Activated naive CD4-positive, alpha-beta T cell treated with anti-CD3 and anti-CD28 coated beads, Interleukin-2, amount 50 U/mL, for 24 hours (primary cell): Measurements from ENCODE around the gene TTC9C.
A peak's percentile ranks its signal among the peaks of the same experiment; 100 is the strongest.
"Not testable (repeated sequence)": the region's sequence is repeated elsewhere in the genome, so short reads cannot be mapped to it uniquely, and the experiment has no call there.

Experiments
- H3K27ac Mint-ChIP-seq: one replicate; pipeline ENCODE4 v1.8.0; 2021; ENCODE audit warnings: mild to moderate bottlenecking, mixed read lengths
- H3K27me3 Mint-ChIP-seq: one replicate; pipeline ENCODE4 v1.8.0; 2021; ENCODE audit warnings: mixed read lengths
- H3K36me3 Mint-ChIP-seq: one replicate; pipeline ENCODE4 v1.8.0; 2021; ENCODE audit warnings: mixed read lengths
- H3K4me1 Mint-ChIP-seq: one replicate; pipeline ENCODE4 v1.8.0; 2021; ENCODE audit warnings: mixed read lengths
- H3K4me3 Mint-ChIP-seq: one replicate; pipeline ENCODE4 v1.8.0; 2021; ENCODE audit warnings: mild to moderate bottlenecking, mixed read lengths
- H3K9me3 Mint-ChIP-seq: one replicate; pipeline ENCODE4 v1.8.0; 2021; ENCODE audit warnings: mixed read lengths

The TTC9C gene

DNA sequence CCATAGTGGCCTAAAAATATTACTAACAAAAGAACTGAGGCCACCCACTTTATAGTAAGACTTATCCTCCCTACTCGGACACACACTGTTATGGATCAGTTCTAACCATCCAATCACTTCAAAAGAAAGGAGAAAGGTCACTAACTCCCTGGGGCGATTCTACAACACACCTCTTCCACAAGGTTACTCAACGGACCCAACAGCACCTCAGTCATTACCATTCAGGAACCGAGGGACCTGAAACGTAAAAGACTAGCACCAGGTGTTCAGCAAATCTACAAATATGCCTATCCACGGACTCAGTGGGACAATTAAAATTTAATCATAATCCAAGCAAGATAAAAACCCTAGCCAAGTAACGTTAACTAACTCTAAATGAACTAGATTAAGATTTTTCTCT, 2.6 kb upstream of the TTC9C start:
- Mint-ChIP-seq H3K4me1 (peaks cover 57% of the 10 kb centered on the region), H3K27ac (peak overlapping the region; percentile 93), H3K4me3 (peak overlapping the region; percentile 97), H3K9me3 (no peaks in the 10 kb centered on the region), H3K36me3 (peaks cover 33% of the 10 kb centered on the region), H3K27me3 (no peaks in the 10 kb centered on the region)

DNA sequence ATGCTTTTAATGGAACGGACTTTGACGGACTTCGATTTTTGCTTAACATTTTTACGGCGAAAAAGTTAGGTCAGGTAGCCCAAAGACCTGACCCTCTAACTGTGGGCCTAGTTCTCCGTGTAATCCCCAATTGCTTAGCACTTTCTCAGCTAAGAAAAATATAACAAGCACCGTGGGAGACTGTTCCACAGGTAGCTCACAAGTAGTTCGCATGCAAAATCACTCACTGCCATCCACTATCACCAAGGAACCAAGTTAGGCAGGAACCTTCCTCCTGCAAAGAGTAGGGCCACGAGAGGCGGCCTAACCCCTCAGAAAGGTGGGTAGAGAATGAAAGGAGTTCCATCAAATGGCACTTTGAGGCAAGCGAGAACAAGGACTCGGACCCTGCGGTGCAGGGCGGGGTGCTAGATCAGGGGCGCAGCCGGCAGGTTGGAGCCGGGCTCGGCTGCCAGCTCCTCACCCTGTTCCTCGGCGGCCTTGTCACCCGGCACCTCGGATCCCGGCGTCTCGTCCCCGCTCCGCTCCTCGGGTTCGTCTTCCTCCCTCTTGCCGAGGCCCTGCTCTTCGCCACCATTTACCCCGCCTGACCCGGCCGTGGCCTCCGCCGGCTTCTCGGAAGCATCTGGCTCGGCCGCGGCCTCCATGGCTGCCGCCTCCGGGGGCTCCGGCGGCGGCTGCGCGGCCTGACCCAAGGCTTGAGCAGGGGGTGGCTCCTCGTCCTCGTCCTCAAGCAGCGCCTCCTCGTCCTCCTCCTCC, 2.0 kb upstream of the TTC9C start:
- H3K4me1 Mint-ChIP-seq, result peaks cover 56% of the 10 kb centered on the region
- H3K27ac Mint-ChIP-seq, result peak overlapping the region; percentile 93
- peaks cover 27% of the 10 kb centered on the region for H3K36me3 Mint-ChIP-seq
- peak overlapping the region; percentile 97 for H3K4me3 Mint-ChIP-seq
- H3K9me3 Mint-ChIP-seq, result no peaks in the 10 kb centered on the region
- H3K27me3 Mint-ChIP-seq, result no peaks in the 10 kb centered on the region

DNA sequence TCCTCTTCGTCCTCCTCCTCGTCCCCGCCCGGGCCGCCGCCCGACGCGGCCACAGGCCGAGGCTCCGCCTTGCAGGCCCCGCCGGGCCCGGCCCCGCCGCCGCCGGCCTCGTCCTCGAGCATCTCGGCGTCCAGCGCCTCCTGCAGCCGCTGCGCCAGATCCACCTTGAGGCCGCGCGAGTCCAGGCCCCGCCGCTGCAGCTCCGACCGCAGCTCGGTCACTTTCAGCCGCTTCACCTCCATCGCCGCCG, 1.4 kb upstream of the TTC9C start:
- H3K36me3 Mint-ChIP-seq, result peaks cover 27% of the 10 kb centered on the region
- H3K4me1 Mint-ChIP-seq, result peaks cover 54% of the 10 kb centered on the region
- H3K27ac Mint-ChIP-seq, result peak overlapping the region; percentile 97
- H3K4me3 Mint-ChIP-seq, result peak overlapping the region; percentile 97
- H3K27me3 Mint-ChIP-seq, result no peaks in the 10 kb centered on the region
- H3K9me3 Mint-ChIP-seq, result no peaks in the 10 kb centered on the region

DNA sequence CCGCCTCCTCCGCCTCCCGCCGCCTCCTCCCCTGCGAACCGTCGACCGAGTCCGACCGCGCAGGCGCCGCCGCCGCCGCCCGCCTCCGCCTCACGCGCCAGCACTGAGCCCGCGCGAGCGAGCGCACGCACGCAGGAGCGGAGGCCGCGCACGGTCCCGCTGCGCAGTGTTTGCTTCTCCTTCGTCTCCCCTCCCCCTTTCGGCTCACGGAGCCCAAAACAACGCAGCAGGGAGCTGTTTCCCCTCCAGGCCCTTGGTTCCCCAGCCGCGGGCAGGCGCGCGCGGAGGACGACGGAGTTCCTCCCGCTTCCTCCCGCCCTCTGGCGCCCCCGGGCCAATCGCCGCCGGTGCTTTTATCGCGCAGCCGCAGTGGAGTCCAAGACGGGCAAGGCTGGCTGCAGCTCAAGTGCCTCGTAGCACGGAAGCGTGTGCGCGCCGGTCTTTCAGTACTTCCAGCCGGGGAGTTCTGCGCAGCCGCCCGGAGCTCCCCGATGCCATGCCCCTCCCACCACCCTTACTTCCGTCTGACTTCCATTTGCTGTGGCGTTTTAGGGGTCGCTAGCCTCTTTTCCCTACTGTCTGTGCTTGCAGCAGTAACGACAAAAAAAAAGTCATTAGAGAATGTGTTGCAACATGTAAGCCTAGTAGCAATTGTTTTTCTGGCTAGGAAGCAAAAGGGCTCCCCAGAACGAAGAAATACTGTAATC, 968 bp upstream of the TTC9C start, which contains the start of gene HNRNPUL2:
Gene HNRNPUL2, minus strand, starts transcription at position 293 of the 707 bp plus-strand sequence. CDS start 301 bp downstream, outside the sequence.
- peaks cover 25% of the 10 kb centered on the region for H3K36me3 Mint-ChIP-seq
- H3K4me1 Mint-ChIP-seq, result peaks cover 49% of the 10 kb centered on the region
- H3K4me3 Mint-ChIP-seq, result peak within 1 kb of the TSS; percentile 97
- H3K27me3 Mint-ChIP-seq, result no peaks in the 10 kb centered on the region
- H3K27ac Mint-ChIP-seq, result peak within 1 kb of the TSS; percentile 97
- no peaks in the 10 kb centered on the region for H3K9me3 Mint-ChIP-seq

- H3K4me1 Mint-ChIP-seq, result peaks cover 45% of the 10 kb centered on the region
- H3K27me3 Mint-ChIP-seq, result no peaks in the 10 kb centered on the region
- H3K36me3 Mint-ChIP-seq, result peaks cover 21% of the 10 kb centered on the region
- no peaks in the 10 kb centered on the region for H3K9me3 Mint-ChIP-seq
- H3K27ac Mint-ChIP-seq, result peak overlapping the region; percentile 97
- peak overlapping the region; percentile 97 for H3K4me3 Mint-ChIP-seq
Measured at GRCh38 chr11:62727872-62728170, 465 bp upstream of the TTC9C start.

- Mint-ChIP-seq H3K4me1 (peaks cover 33% of the 10 kb centered on the region), H3K4me3 (peak overlapping the region; percentile 97), H3K36me3 (peaks cover 15% of the 10 kb centered on the region), H3K27ac (peak overlapping the region; percentile 76)
- not testable (repeated sequence) for H3K9me3 Mint-ChIP-seq, H3K27me3 Mint-ChIP-seq
Measured at GRCh38 chr11:62730076-62730475, 1.8 kb downstream of the TTC9C start.

DNA sequence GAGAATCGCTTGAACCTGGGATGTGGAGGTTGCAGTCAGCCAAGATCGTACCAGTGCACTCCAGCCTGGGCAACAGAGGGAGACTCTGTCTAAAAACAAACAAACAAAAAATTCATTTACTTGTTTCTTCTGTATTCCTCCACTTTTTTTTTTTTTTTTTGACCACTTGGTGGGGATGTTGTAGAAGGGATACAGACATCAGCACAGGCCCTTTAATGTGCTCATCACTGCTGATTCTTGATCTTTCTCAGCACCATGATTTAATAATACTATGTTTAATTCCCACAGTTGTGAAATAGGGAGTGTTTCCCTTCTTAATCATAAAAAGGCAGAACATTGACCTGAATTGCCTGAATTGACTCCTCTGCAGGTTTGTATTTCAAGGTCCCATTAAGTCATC, 4.5 kb downstream of the TTC9C start:
- no peak overlapping the region for H3K4me3 Mint-ChIP-seq
- no peaks in the 10 kb centered on the region for H3K9me3 Mint-ChIP-seq
- peak overlapping the region; percentile 69 for H3K27ac Mint-ChIP-seq
- H3K27me3 Mint-ChIP-seq, result no peaks in the 10 kb centered on the region
- peaks cover 26% of the 10 kb centered on the region for H3K4me1 Mint-ChIP-seq
- H3K36me3 Mint-ChIP-seq, result peaks cover 6% of the 10 kb centered on the region

DNA sequence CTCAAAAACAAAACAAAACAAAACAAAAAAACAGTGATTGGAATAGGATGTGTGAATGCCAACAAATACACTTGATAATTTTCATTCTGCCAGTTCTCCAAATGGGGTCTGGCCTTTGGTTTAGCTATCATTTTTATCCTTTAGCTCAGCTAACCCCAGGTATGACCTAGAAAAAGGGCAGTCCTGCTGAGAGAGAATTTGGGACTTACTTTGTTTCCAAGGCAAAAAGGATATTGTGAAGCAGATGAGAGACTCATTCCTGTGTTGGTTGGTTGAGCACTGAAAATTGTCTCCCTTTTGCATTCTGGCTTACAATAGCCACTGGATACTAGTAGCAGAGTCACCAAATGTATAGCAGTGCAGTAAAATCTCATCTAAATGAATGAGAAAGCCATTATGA, 8.9 kb downstream of the TTC9C start:
- H3K27me3 Mint-ChIP-seq, result no peaks in the 10 kb centered on the region
- peaks cover 7% of the 10 kb centered on the region for H3K36me3 Mint-ChIP-seq
- no peaks in the 10 kb centered on the region for H3K9me3 Mint-ChIP-seq
- no peak overlapping the region for H3K4me3 Mint-ChIP-seq
- no peak overlapping the region for H3K27ac Mint-ChIP-seq
- peaks cover 7% of the 10 kb centered on the region for H3K4me1 Mint-ChIP-seq

DNA sequence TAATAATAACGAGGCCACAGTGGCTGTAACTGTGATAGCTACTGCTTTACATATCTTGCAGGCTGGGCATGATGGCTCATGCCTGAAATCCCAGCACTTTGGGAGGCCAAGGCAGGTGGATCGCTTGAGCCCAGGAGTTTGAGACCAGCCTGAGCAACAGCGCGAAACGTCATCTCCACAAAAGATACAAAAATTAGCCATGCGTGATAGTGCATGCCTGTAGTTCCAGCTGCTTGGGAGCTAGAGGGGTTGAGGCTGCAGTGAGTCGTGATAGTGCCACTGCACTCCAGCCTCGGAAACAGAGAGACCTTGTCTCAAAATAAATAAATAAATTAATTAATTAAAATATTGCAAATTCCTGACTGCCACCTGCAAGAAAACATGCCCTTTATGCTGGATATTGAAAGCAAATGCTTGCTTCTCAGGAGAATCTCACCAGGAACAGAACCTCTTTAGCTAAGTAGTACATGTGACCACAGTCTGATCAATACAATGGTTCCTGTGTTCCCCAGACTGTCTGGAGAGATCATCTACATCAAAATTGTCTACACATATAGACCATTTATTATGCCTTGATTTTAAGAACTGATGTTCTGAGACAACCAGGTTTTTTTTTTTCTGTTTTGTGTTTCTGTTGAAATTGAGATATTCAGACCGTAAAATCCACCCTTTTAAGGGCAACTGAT, 19.3 kb downstream of the TTC9C start:
- H3K27me3 Mint-ChIP-seq, result no peaks in the 10 kb centered on the region
- peaks cover 4% of the 10 kb centered on the region for H3K36me3 Mint-ChIP-seq
- peaks cover 23% of the 10 kb centered on the region for H3K4me1 Mint-ChIP-seq
- no peak overlapping the region for H3K27ac Mint-ChIP-seq
- no peak overlapping the region for H3K4me3 Mint-ChIP-seq
- no peaks in the 10 kb centered on the region for H3K9me3 Mint-ChIP-seq

GRCh38 chr11:62749931-62750330, 21.6 kb downstream of the TTC9C start:
- H3K27ac Mint-ChIP-seq, H3K27me3 Mint-ChIP-seq, H3K4me3 Mint-ChIP-seq, H3K9me3 Mint-ChIP-seq, H3K36me3 Mint-ChIP-seq: not testable (repeated sequence)
- peaks cover 34% of the 10 kb centered on the region for H3K4me1 Mint-ChIP-seq

DNA sequence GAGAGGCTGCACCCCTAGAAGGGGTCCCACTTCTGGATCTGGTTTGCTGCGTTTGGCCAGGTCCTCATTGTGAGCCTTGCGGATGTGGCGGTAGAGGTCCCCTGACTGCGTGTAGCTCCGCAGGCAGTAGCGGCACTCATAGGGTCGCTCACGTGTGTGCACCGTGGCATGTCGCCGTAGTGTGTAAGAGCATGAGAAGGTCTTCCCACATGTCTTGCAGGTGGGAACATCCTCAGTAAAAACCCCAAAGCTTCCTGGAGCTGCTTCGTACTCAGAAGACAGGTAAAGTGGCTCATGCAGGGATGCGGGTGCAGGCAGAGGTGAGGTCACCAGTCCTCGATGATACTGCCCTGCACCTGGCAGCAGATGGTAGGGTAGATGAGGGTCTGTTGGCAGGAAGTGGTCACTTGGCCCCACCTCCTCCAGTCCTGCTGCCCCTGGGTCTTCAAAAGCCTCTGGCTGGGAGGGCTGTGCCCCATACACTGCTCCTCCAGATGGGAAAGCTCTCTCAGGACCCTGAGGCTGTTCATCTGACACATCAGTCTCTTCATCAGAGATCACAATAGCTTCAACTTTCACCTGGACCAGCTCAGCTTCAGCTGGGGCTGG, 24.0 kb downstream of the TTC9C start:
- Mint-ChIP-seq H3K27ac (peak overlapping the region; percentile 62), H3K4me1 (peaks cover 34% of the 10 kb centered on the region), H3K4me3 (no peak overlapping the region)

DNA sequence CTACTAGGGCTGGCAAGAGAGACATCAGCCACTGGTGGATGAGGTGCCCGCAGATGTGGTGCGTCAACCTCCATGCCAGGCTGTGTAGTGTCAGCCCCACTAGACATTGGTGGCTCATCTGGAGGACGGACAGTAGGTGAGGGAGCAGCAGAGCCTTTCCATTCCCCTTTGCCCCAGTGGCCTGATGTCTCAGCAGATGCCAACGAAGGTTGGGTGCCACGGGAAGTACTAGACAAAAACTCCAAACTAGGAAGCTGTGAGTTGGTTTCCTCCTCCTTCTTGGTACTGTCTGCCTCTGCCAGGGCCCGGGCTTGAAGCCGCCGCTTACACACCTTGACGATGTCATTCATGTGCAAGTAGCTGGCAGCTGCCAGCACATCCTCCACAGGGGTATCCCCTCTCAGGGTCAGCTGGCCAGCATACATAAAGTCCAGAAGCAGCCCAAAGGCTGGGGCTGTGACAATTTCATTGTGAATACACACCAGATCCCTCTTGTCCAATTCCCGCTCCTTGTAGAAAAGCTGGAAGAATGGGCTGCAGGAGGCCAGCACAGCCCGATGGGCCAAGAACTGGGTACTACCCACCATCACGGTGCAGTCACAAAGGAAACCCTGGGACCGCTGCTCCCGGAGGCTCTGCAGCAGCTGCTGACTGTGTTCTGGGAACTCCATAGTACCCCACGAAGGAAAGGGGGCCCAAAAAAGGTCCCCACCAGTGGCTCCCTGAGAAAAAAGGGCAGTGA, 24.9 kb downstream of the TTC9C start:
- Mint-ChIP-seq H3K27ac (peak overlapping the region; percentile 98), H3K9me3 (no peaks in the 10 kb centered on the region), H3K27me3 (no peaks in the 10 kb centered on the region), H3K4me1 (peaks cover 31% of the 10 kb centered on the region), H3K36me3 (peaks cover 5% of the 10 kb centered on the region), H3K4me3 (peak overlapping the region; percentile 92)

More for the DNA sequence above, 24.0 kb downstream of the TTC9C start:
- Mint-ChIP-seq H3K9me3 (no peaks in the 10 kb centered on the region), H3K27me3 (no peaks in the 10 kb centered on the region), H3K36me3 (peaks cover 5% of the 10 kb centered on the region)

DNA sequence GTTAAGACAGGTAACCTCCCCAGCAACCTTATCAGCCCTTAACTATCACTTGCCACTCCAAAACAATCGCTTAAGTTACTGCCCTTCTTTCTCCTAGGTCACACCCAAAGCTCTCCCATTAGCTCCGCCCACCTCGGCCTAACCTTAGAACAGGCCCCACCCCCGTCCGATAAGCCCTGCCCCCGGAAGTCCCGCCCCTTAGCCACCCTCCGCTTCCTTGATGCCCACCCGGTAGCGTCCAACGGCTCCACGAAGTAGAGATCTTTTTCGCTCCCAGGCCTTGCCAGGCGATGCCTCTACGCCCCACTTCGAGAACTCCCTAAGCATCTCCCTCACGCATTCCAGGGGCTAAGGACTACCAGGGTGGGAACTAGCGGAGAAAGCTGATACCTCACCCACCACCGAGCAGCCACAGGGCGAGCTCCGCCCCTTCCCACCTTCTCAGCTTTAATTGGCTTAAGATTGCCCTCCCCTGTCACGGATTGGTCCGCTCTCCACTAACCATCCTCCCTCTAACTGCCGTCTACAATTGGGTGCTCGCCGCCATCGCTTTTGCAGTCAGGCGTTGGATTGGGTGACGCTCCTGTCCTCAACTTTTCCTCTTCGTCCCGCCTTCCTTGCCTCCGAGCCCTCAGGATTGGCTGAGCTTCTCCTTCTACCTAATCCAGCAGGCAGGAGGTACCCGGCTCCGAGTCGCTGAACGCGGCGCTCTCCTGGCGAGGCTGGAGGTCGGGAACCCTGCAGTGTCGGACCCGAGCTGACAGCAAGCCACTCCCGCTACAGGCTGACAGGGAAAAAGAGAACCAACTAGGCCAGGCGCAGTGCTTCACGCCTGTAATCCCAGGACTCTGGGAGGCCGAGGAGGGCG, 25.7 kb downstream of the TTC9C start, which contains the start of gene ZBTB3:
Gene ZBTB3, minus strand, starts transcription at position 425 of the 868 bp plus-strand sequence. CDS start 496 bp downstream, outside the sequence.
- Mint-ChIP-seq H3K9me3 (no peaks in the 10 kb centered on the region), H3K4me3 (peak within 1 kb of the TSS; percentile 92), H3K27me3 (no peaks in the 10 kb centered on the region), H3K4me1 (peaks cover 28% of the 10 kb centered on the region), H3K27ac (peak within 1 kb of the TSS; percentile 98), H3K36me3 (peaks cover 4% of the 10 kb centered on the region)

DNA sequence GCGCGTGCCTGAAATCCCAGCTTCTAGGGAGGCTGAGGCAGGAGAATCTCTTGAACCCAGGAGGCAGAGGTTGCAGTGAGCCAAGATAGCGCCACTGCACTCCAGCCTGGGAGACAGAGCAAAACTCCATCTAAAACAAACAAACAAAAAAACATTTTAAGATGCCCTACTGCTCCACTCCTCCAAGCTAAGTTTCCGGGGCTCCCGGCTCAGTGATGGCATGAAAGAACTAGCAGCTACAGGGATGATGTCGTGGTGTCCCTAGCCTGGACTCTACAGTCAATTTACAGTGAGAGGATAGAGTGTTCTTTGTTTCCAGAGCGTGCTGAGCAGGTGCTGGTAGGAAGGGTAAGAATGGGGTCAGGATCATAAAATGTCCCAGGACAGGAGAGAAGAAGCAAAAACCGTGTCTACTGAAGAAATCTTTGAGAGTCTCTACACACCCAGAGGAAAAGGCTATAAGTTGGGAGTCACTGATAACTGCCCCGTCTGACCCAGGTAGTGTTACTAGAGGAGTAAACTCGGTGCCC, 26.9 kb downstream of the TTC9C start:
- H3K27ac Mint-ChIP-seq, result no peak overlapping the region
- no peaks in the 10 kb centered on the region for H3K9me3 Mint-ChIP-seq
- no peaks in the 10 kb centered on the region for H3K27me3 Mint-ChIP-seq
- peak overlapping the region; percentile 33 for H3K4me3 Mint-ChIP-seq
- H3K4me1 Mint-ChIP-seq, result peaks cover 22% of the 10 kb centered on the region
- H3K36me3 Mint-ChIP-seq, result peaks cover 1% of the 10 kb centered on the region
